Nephron (organoid): ENCODE results near the gene ARL15.
A peak's percentile ranks its signal among the peaks of the same experiment; 100 is the strongest.

Experiments used
- H3K27ac Mint-ChIP-seq, 3 experiments: 2 replicates each; pipeline ENCODE4 v1.8.0; 2020; ENCODE audit warnings: mixed read lengths in 3 of 3, mild to moderate bottlenecking in 2 of 3, moderate library complexity in 1 of 3
- H3K27me3 Mint-ChIP-seq: 2 replicates; pipeline ENCODE4 v1.8.0; 2021; ENCODE audit warnings: low read depth, mild to moderate bottlenecking, moderate library complexity, mixed read lengths
- H3K36me3 Mint-ChIP-seq: 2 replicates; pipeline ENCODE4 v1.8.0; 2020; ENCODE audit warnings: low read depth, mixed read lengths
- H3K4me1 Mint-ChIP-seq: 2 replicates; pipeline ENCODE4 v1.8.0; 2020; ENCODE audit warnings: mixed read lengths
- H3K4me3 Mint-ChIP-seq, 3 experiments: 2 replicates each; pipeline ENCODE4 v1.8.0; 2020; ENCODE audit warnings: mild to moderate bottlenecking in 3 of 3, mixed read lengths in 3 of 3, moderate library complexity in 2 of 3
- H3K9me3 Mint-ChIP-seq: 2 replicates; pipeline ENCODE4 v1.8.0; 2020; ENCODE audit warnings: mixed read lengths
- TF ChIP-seq, protein P1 (sequence below), 3 experiments: fragments of 200-600 bp; sonication (generic); IDR thresholded peaks; one replicate each; pipeline ENCODE4 v1.5.0; 2021; ENCODE audit warnings: antibody characterized with exemption in 3 of 3; ENCODE audit not compliant: unreplicated experiment in 3 of 3

The ARL15 gene

DNA sequence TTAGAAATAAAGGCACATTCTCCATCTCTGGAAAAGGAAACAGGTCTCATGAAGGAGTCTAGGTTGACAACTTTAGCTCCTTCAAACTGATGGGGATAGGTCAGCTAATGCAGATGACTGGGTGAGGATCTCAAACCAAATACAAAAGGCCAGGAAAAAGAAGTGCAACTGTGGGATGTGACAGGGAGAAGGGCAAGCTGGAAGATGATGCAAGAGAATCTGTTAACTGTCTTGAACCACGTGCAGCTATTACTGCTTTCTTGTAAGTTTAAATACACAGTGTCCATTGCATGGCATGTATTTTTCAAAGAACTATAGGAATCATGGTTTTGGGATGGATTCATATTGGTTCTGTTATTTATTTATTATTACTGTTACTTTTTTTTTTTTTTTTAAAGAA lies 418.1 kb downstream of the ARL15 start:
- Mint-ChIP-seq H3K36me3 (no peaks in the 10 kb centered on the region), H3K4me1 (peaks cover 5% of the 10 kb centered on the region), H3K27ac (no peak overlapping the region), H3K4me3 (no peak overlapping the region), H3K9me3 (no peaks in the 10 kb centered on the region), H3K27me3 (no peaks in the 10 kb centered on the region)
- TF ChIP-seq, protein P1, sequence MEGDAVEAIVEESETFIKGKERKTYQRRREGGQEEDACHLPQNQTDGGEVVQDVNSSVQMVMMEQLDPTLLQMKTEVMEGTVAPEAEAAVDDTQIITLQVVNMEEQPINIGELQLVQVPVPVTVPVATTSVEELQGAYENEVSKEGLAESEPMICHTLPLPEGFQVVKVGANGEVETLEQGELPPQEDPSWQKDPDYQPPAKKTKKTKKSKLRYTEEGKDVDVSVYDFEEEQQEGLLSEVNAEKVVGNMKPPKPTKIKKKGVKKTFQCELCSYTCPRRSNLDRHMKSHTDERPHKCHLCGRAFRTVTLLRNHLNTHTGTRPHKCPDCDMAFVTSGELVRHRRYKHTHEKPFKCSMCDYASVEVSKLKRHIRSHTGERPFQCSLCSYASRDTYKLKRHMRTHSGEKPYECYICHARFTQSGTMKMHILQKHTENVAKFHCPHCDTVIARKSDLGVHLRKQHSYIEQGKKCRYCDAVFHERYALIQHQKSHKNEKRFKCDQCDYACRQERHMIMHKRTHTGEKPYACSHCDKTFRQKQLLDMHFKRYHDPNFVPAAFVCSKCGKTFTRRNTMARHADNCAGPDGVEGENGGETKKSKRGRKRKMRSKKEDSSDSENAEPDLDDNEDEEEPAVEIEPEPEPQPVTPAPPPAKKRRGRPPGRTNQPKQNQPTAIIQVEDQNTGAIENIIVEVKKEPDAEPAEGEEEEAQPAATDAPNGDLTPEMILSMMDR (IDR thresholded peaks at IDR 0.05; ENCODE audit: unreplicated experiment in 3 of 3): no peak

DNA sequence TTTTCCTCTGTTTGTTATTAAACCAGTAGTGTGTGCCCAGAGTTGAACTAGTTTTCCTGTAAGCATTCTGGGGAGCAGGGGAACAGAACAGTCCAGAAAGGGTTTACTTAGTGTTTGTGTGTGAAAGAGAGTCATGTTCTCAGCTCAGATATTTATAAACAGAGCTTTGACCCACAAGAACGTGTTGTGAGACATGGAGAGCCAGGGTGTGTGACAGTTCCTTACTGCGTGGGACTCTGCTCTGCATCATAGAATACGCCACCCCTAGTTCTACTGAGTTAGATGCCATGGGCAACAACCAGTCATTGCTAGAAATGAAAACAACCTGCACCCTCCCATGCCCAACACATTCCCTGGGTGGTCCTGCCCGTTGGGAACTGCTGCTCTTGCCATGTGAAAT lies 419.2 kb downstream of the ARL15 start:
- H3K27ac Mint-ChIP-seq: no peak overlapping the region
- H3K36me3 Mint-ChIP-seq: no peaks in the 10 kb centered on the region
- H3K4me3 Mint-ChIP-seq: no peak overlapping the region
- peaks cover 5% of the 10 kb centered on the region for H3K4me1 Mint-ChIP-seq
- TF ChIP-seq, protein P1 (IDR thresholded peaks at IDR 0.05; ENCODE audit: unreplicated experiment in 3 of 3): no peak
- H3K27me3 Mint-ChIP-seq: no peaks in the 10 kb centered on the region
- H3K9me3 Mint-ChIP-seq: no peaks in the 10 kb centered on the region

GRCh38 chr5:53890490-53890889 lies 419.9 kb downstream of the ARL15 start:
- no peak overlapping the region for H3K4me3 Mint-ChIP-seq
- H3K9me3 Mint-ChIP-seq: no peaks in the 10 kb centered on the region
- peaks cover 5% of the 10 kb centered on the region for H3K4me1 Mint-ChIP-seq
- no peak overlapping the region for H3K27ac Mint-ChIP-seq
- no peaks in the 10 kb centered on the region for H3K27me3 Mint-ChIP-seq
- TF ChIP-seq, protein P1 (IDR thresholded peaks at IDR 0.05; ENCODE audit: unreplicated experiment in 3 of 3): no peak
- H3K36me3 Mint-ChIP-seq: no peaks in the 10 kb centered on the region

DNA sequence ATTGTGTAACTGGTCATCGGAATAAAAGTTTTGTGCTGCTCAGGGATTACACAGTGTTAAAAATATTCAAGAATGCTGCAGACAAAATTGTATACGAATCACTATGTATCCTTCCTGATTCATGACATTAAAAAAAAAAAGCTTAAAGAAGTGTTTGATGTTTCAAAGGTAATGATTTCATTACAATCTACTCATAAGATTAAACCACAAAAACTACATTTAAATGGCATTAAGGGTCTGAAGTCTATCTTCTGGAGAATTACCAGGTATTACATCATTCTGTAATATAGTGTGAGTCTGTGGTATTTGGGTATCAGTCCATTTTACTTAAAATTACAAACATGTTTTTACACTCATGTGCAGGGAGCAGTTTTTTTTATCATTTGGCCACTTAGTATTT lies 425.5 kb downstream of the ARL15 start:
- H3K27me3 Mint-ChIP-seq: no peaks in the 10 kb centered on the region
- TF ChIP-seq, protein P1 (IDR thresholded peaks at IDR 0.05; ENCODE audit: unreplicated experiment in 3 of 3): no peak
- peaks cover 7% of the 10 kb centered on the region for H3K4me1 Mint-ChIP-seq
- H3K9me3 Mint-ChIP-seq: no peaks in the 10 kb centered on the region
- H3K36me3 Mint-ChIP-seq: no peaks in the 10 kb centered on the region
- H3K27ac Mint-ChIP-seq: peak overlapping the region in 1 of 3 experiments; percentile 70
- H3K4me3 Mint-ChIP-seq: no peak overlapping the region

GRCh38 chr5:53884417-53884816 lies 426.0 kb downstream of the ARL15 start:
- Mint-ChIP-seq H3K4me1 (peaks cover 7% of the 10 kb centered on the region), H3K9me3 (no peaks in the 10 kb centered on the region), H3K36me3 (no peaks in the 10 kb centered on the region), H3K27me3 (no peaks in the 10 kb centered on the region), H3K4me3 (peak overlapping the region in 1 of 3 experiments; percentile 34), H3K27ac (peak overlapping the region in 1 of 3 experiments; percentile 70)
- TF ChIP-seq, protein P1 (IDR thresholded peaks at IDR 0.05; ENCODE audit: unreplicated experiment in 3 of 3): no peak

DNA sequence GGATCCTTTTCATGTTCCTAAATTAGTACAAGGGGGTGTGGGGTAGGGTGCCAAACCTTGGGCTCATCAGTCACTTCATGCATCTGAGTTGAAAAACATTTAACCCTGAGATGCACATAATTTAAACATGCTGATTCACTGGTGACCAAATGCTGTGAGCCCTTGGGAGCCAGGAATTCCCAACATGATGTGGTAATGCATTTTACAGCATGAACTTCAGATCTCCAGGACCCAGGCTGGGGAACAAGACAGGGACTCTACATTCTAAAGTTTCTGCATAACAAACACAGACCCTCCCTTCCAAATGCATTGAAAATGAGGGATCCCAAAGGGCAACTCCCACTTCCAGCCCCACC lies 427.7 kb downstream of the ARL15 start:
- Mint-ChIP-seq H3K4me1 (peaks cover 7% of the 10 kb centered on the region), H3K36me3 (no peaks in the 10 kb centered on the region), H3K4me3 (no peak overlapping the region), H3K27me3 (no peaks in the 10 kb centered on the region), H3K9me3 (no peaks in the 10 kb centered on the region), H3K27ac (no peak overlapping the region)
- TF ChIP-seq, protein P1 (IDR thresholded peaks at IDR 0.05; ENCODE audit: unreplicated experiment in 3 of 3): no peak
